PC-3 (cell line): ENCODE measurements around the gene ZNF74. TPM values are rescaled to one million over a fixed set of nuclear protein-coding genes. Genes with fewer than 3 reads are reported as not detected.

Source experiments
- ATAC-seq: fragments of 200-7000 bp; cut with Tn5 transposase; 2 replicates; pipeline ENCODE4 v1.9.1; 2020; ENCODE audit warnings: mild to moderate bottlenecking, moderate library complexity
- BruUV-seq: library from RNA; stranded (reverse); fragments of 400-500 nt; replicated peaks from 2 replicates; lab custom pipeline; 2021; lab: Mats Ljungman, UMichigan
- CTCF ChIA-PET: fragments of 300-600 bp; sonication (Branson Sonifier 250); formaldehyde crosslinking; loops from one replicate; lab custom pipeline; 2022; ENCODE audit warnings: antibody characterized with exemption; lab: Charles Lee
- POLR2A ChIA-PET: fragments of 300-600 bp; sonication (Branson Sonifier 250); formaldehyde crosslinking; loops from one replicate; lab custom pipeline; 2022; ENCODE audit warnings: antibody characterized with exemption; ENCODE audit not compliant: unreplicated experiment; lab: Charles Lee
- DNase-seq: peaks from one replicate; pipeline ENCODE4 v3.0.0-alpha.2; 2015
- H2AFZ ChIP-seq: fragments of 300-600 bp; sonication (generic); 2 replicates; pipeline ENCODE4 v1.6.0; 2016; ENCODE audit warnings: antibody characterized with exemption, low read length
- H3F3A ChIP-seq: fragments of 300-600 bp; sonication (generic); one replicate; pipeline ENCODE4 v1.6.0; 2017; ENCODE audit warnings: antibody characterized with exemption, low read length, control low read depth, mild to moderate bottlenecking; ENCODE audit not compliant: unreplicated experiment
- H3K27ac ChIP-seq: fragments of 300-600 bp; sonication (generic); 2 replicates; pipeline ENCODE4 v1.5.1; 2016; ENCODE audit warnings: mild to moderate bottlenecking, low read length
- H3K27me3 ChIP-seq: fragments of 300-600 bp; sonication (generic); 2 replicates; pipeline ENCODE4 v1.6.1; 2016; ENCODE audit warnings: low read length, mixed read lengths
- H3K36me3 ChIP-seq: fragments of 300-600 bp; sonication (generic); 2 replicates; pipeline ENCODE4 v1.6.1; 2016; ENCODE audit warnings: low read depth, mixed run types, low read length, mixed read lengths
- H3K4me1 ChIP-seq: fragments of 300-600 bp; sonication (generic); 2 replicates; pipeline ENCODE4 v1.5.1; 2016; ENCODE audit warnings: low read length; ENCODE audit not compliant: insufficient read depth
- H3K4me2 ChIP-seq: fragments of 300-600 bp; sonication (generic); 2 replicates; pipeline ENCODE4 v1.6.0; 2016; ENCODE audit warnings: low read length
- H3K4me3 ChIP-seq: fragments of 300-600 bp; sonication (generic); 2 replicates; pipeline ENCODE4 v1.5.1; 2016; ENCODE audit warnings: mild to moderate bottlenecking, low read length, mixed read lengths
- H3K79me2 ChIP-seq: fragments of 300-600 bp; sonication (generic); 2 replicates; pipeline ENCODE4 v1.6.1; 2017; ENCODE audit warnings: low read length, mixed read lengths
- H3K9ac ChIP-seq: fragments of 300-600 bp; sonication (generic); 2 replicates; pipeline ENCODE4 v1.6.0; 2016; ENCODE audit warnings: mild to moderate bottlenecking, low read length
- H3K9me2 ChIP-seq: fragments of 300-600 bp; sonication (generic); replicated peaks from 2 replicates; pipeline ENCODE4 v1.6.1; 2016; ENCODE audit warnings: mixed run types, low read length, mixed read lengths
- H3K9me3 ChIP-seq: fragments of 300-600 bp; sonication (generic); 2 replicates; pipeline ENCODE4 v1.6.1; 2016; ENCODE audit warnings: low read length, mixed read lengths
- H4K20me1 ChIP-seq: fragments of 300-600 bp; sonication (generic); 2 replicates; pipeline ENCODE4 v1.6.1; 2016; ENCODE audit warnings: low read length, mixed read lengths
- EZH2 ChIP-seq: fragments of 300-600 bp; sonication (generic); IDR thresholded peaks from one replicate; pipeline ENCODE4 v1.6.1; 2017; ENCODE audit warnings: antibody characterized with exemption, mild to moderate bottlenecking, low read length; ENCODE audit not compliant: unreplicated experiment
- EZH2phosphoT487 ChIP-seq: fragments of 300-600 bp; sonication (generic); IDR thresholded peaks from 2 replicates; pipeline ENCODE4 v1.6.1; 2018; ENCODE audit warnings: mild to moderate bottlenecking, antibody characterized with exemption, low read length, borderline replicate concordance
- intact Hi-C: fragments of 100-400 bp; cut with micrococcal nuclease; formaldehyde crosslinking; loops from 2 replicates; pipeline ENCODE4 v1.9.0; 2023
- total RNA-seq: library from RNA; depleted of rRNA; stranded (reverse); fragments of >200 nt; gene quantifications from 2 replicates; pipeline ENCODE4 v1.2.3, GENCODE V29; 2014
- TF ChIP-seq, protein P1 (sequence below): fragments of 300-600 bp; sonication (generic); conservative IDR thresholded peaks from 2 replicates; pipeline ENCODE4 v1.5.1; 2017; ENCODE audit warnings: antibody characterized with exemption, low read depth, mild to moderate bottlenecking, low read length

Gene ZNF74
- total RNA-seq, 1 experiment from 2014 or later: 11.1 TPM

- Histone ChIP-seq H3F3A (no peaks in the 10 kb centered on the region), H3K79me2 (no peaks in the 10 kb centered on the region), H2AFZ (no peak overlapping the region), H4K20me1 (no peaks in the 10 kb centered on the region), H3K27me3 (no peaks in the 10 kb centered on the region), H3K9ac (no peak overlapping the region), H3K9me2 (no peaks in the 10 kb centered on the region), H3K27ac (no peak overlapping the region), H3K4me1 (no peaks in the 10 kb centered on the region), H3K9me3 (no peaks in the 10 kb centered on the region), H3K4me3 (no peak overlapping the region), H3K4me2 (no peak overlapping the region), H3K36me3 (no peaks in the 10 kb centered on the region)
- POLR2A ChIA-PET: no interaction called here
- TF ChIP-seq, protein P1, sequence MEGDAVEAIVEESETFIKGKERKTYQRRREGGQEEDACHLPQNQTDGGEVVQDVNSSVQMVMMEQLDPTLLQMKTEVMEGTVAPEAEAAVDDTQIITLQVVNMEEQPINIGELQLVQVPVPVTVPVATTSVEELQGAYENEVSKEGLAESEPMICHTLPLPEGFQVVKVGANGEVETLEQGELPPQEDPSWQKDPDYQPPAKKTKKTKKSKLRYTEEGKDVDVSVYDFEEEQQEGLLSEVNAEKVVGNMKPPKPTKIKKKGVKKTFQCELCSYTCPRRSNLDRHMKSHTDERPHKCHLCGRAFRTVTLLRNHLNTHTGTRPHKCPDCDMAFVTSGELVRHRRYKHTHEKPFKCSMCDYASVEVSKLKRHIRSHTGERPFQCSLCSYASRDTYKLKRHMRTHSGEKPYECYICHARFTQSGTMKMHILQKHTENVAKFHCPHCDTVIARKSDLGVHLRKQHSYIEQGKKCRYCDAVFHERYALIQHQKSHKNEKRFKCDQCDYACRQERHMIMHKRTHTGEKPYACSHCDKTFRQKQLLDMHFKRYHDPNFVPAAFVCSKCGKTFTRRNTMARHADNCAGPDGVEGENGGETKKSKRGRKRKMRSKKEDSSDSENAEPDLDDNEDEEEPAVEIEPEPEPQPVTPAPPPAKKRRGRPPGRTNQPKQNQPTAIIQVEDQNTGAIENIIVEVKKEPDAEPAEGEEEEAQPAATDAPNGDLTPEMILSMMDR: no peak
- CTCF ChIA-PET: no interaction called here
- intact Hi-C loops: no loop called here
- ATAC-seq: no peak
- no TSS peak for BruUV-seq
- no peak for DNase-seq
Observed at GRCh38 chr22:20421507-20421874, 27.5 kb downstream of the ZNF74 start.

GRCh38 chr22:20422271-20423007 is 28.5 kb downstream of the ZNF74 start:
- Histone ChIP-seq H3K9ac (no peak overlapping the region), H3K4me1 (no peaks in the 10 kb centered on the region), H4K20me1 (no peaks in the 10 kb centered on the region), H2AFZ (no peak overlapping the region), H3K27me3 (no peaks in the 10 kb centered on the region), H3K4me3 (no peak overlapping the region), H3K36me3 (no peaks in the 10 kb centered on the region), H3K9me2 (no peaks in the 10 kb centered on the region), H3K9me3 (no peaks in the 10 kb centered on the region), H3F3A (no peaks in the 10 kb centered on the region), H3K79me2 (no peaks in the 10 kb centered on the region), H3K4me2 (no peak overlapping the region), H3K27ac (no peak overlapping the region)
- ATAC-seq (no peak), DNase-seq (no peak)
- intact Hi-C loops: no loop called here
- no TSS peak for BruUV-seq
- CTCF ChIA-PET: no interaction called here
- POLR2A ChIA-PET: no interaction called here
- TF ChIP-seq, protein P1: no peak
- TF ChIP-seq EZH2phosphoT487 (no peak), EZH2 (no peak)

DNA sequence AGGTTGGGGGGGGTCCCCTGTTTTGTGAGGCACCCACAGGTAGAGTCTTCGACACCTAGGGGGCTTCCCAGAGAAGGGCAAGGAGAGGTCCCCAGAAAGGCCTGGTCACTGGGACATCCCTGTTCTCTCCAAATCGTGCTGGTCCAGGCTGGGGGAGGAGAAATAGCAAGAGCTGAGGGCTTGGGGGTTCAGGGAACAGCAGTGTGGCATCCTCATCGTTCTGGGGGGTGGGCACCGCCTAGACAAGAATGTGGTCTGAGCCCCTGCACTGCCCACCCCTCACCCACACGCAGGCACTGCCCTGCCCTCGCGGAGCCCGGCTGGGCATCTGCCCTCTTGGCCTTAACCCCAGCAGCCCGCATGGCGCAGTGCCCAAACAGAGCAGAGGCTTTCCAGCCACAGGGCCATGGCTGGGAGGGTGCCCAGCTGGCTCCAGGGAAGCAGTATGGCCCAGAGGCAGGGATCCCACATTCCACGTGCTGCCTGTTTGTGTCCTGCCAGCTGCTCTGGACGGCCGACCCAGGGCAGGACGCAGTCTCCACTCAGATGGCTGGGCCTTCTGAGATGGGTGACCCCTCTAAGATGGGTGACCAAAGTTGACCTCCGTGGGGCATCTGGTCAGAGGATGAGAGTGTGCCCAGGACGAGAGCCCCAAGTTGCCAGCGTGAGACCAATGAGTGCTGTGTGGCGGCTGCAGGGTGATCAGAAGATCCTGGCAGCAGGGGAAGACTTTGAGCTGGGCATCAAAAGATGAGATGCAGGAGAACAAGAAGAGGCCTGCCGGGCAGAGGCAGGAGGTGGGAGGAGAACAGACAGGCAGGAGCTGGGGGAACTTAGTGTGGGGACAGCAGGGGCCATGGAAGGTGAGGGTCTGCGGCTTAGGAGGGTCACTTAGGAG is 29.3 kb downstream of the ZNF74 start:
- Histone ChIP-seq H3K4me2 (no peak overlapping the region), H3F3A (no peaks in the 10 kb centered on the region), H3K9ac (no peak overlapping the region), H3K9me2 (no peaks in the 10 kb centered on the region), H3K36me3 (no peaks in the 10 kb centered on the region), H3K27ac (no peak overlapping the region), H3K4me1 (no peaks in the 10 kb centered on the region), H3K27me3 (no peaks in the 10 kb centered on the region), H3K79me2 (no peaks in the 10 kb centered on the region), H4K20me1 (no peaks in the 10 kb centered on the region), H2AFZ (no peak overlapping the region), H3K4me3 (no peak overlapping the region), H3K9me3 (no peaks in the 10 kb centered on the region)
- BruUV-seq: no TSS peak
- intact Hi-C loops: no loop called here
- ChIA-PET CTCF (no interaction called here), POLR2A (no interaction called here)
- TF ChIP-seq EZH2phosphoT487 (no peak), EZH2 (no peak)
- TF ChIP-seq, protein P1: no peak
- DNase-seq (no peak), ATAC-seq (no peak)
